GM12872 (cell line): Measurements from ENCODE around the gene SLC9A9.

Experiments
- CTCF ChIP-seq: IDR thresholded peaks from 3 replicates; pipeline ENCODE4 v1.5.1; 2011; ENCODE audit warnings: low read depth, mild to moderate bottlenecking, low read length, moderate library complexity; ENCODE audit not compliant: insufficient read depth

The SLC9A9 gene

GRCh38 chr3:143769616-143770015 lies 78.7 kb downstream of the SLC9A9 start:
- no peak for TF ChIP-seq CTCF

- TF ChIP-seq CTCF = no peak
These were observed 83.4 kb downstream of the SLC9A9 start for GRCh38 chr3:143764840-143765239.

GRCh38 chr3:143763564-143764162 lies 84.6 kb downstream of the SLC9A9 start:
- TF ChIP-seq CTCF = no peak

GRCh38 chr3:143757691-143758090 lies 90.6 kb downstream of the SLC9A9 start:
- TF ChIP-seq CTCF = no peak

GRCh38 chr3:143755978-143756377 lies 92.3 kb downstream of the SLC9A9 start:
- no peak for TF ChIP-seq CTCF

- TF ChIP-seq CTCF = no peak
These were observed 94.2 kb downstream of the SLC9A9 start for GRCh38 chr3:143754090-143754489.

- TF ChIP-seq CTCF = no peak
These were observed 94.8 kb downstream of the SLC9A9 start for GRCh38 chr3:143753456-143753855.
